ENCODE measurements around the gene NIN. TPM values are rescaled to one million over a fixed set of nuclear protein-coding genes. Genes with fewer than 3 reads are reported as not detected.

The NIN gene
- total RNA-seq, 4 donors from 2014 or later, result 22.7 to 48.2 (median 36.8) TPM

DNA sequence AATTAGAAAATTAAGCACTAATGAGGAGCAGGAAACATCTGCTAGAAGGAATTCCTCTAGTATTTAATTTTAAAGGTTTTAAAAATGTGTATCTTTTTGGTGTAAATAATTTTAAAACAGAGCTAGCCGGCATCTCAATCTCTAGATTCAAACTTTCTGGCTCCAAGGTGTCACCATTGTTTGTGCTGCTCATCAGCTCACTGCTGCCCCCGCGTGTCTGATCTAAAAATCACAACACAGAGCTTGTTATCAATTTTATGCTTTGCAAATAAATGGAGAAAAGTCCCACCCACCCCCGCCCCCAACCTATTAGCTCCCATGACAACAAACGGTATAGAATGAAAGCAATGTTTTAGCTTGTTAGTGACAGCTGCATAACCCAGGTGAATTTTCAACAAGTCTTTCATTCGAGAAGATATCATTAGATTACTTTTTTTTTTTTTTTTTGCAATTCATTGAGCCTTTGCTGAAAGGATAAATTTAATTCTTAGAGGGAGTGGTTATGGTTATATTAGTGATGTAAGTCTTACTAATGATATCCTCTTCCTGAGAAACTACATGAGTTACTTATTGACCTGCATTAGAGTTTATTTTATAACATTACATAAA is 29.6 kb upstream of the NIN start:
- H3K27me3 ChIP-seq, result no peaks in the 10 kb centered on the region

DNA sequence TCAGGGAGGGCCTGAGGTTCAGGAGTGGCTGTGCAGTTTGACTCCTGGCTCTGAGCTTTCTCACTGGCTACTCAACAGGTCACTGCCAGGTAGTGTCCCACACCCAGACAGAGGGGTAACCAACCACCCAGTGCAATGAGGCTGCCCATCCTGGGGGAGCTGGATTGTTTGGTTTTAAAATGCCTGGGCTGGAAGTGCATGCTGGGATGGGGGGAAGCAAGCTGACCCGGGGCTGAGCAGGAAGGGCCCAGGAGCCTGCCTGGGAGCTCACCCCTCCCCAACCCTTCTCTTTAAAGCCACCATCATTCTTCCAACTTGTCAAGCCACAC is 28.3 kb upstream of the NIN start:
- Histone ChIP-seq H3K27ac (no peak overlapping the region), H3K4me3 (peak overlapping the region; percentile 49), H3K4me1 (peaks cover 6% of the 10 kb centered on the region), H3K36me3 (no peaks in the 10 kb centered on the region), H3K27me3 (no peaks in the 10 kb centered on the region), H3K9me3 (no peaks in the 10 kb centered on the region)
- TF ChIP-seq EP300 (IDR thresholded peaks at IDR 0.05), result no peak
- TF ChIP-seq, protein P1, sequence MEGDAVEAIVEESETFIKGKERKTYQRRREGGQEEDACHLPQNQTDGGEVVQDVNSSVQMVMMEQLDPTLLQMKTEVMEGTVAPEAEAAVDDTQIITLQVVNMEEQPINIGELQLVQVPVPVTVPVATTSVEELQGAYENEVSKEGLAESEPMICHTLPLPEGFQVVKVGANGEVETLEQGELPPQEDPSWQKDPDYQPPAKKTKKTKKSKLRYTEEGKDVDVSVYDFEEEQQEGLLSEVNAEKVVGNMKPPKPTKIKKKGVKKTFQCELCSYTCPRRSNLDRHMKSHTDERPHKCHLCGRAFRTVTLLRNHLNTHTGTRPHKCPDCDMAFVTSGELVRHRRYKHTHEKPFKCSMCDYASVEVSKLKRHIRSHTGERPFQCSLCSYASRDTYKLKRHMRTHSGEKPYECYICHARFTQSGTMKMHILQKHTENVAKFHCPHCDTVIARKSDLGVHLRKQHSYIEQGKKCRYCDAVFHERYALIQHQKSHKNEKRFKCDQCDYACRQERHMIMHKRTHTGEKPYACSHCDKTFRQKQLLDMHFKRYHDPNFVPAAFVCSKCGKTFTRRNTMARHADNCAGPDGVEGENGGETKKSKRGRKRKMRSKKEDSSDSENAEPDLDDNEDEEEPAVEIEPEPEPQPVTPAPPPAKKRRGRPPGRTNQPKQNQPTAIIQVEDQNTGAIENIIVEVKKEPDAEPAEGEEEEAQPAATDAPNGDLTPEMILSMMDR (IDR thresholded peaks at IDR 0.05), result no peak
- TF ChIP-seq POLR2A (IDR thresholded peaks at IDR 0.05), result no peak
- no peak for TF ChIP-seq POLR2AphosphoS5 (IDR thresholded peaks at IDR 0.05)
- 33% methylated on average over 1 of the region's 1 CpG for WGBS
- DNase-seq (ENCODE audit: low spot score in 2 of 2), result no peak

More for the DNA sequence above, 29.6 kb upstream of the NIN start:
- DNase-seq (ENCODE audit: low spot score in 2 of 2), result peak; percentile 90 to 91
- no peaks in the 10 kb centered on the region for H3K36me3 ChIP-seq
- no peak for TF ChIP-seq POLR2A (IDR thresholded peaks at IDR 0.05)
- no peak for TF ChIP-seq POLR2AphosphoS5 (IDR thresholded peaks at IDR 0.05)
- TF ChIP-seq, protein P1 (IDR thresholded peaks at IDR 0.05), result peak; percentile 35 to 74
- 1% methylated on average over 6 of the region's 6 CpGs for WGBS
- peak overlapping the region; percentile 32 for H3K27ac ChIP-seq
- H3K4me1 ChIP-seq, result peaks cover 6% of the 10 kb centered on the region
- H3K4me3 ChIP-seq, result peak overlapping the region; percentile 49
- no peaks in the 10 kb centered on the region for H3K9me3 ChIP-seq

DNA sequence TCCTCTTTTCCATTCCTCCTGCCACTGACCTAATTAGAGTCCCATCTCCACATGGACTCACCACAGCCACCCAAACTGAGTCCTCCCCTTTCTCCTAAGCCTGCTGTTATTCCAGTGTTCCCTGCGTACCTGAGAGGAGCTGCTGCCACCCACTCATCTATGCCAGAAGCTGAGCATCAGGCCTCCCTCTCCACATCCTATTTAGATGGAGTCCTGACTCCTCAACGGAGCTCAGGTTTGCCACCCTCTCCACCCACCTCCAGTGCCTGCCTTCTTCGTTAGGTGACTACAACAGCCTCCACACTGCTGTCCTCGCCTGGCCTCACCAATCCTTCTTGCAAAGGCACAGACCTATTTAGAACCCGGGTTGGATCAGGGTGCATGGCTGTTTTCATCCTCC is 25.7 kb upstream of the NIN start:
- Histone ChIP-seq H3K27ac (no peak overlapping the region), H3K36me3 (no peaks in the 10 kb centered on the region), H3K27me3 (no peaks in the 10 kb centered on the region), H3K9me3 (no peaks in the 10 kb centered on the region), H3K4me1 (peaks cover 6% of the 10 kb centered on the region), H3K4me3 (no peak overlapping the region)
- TF ChIP-seq POLR2A (IDR thresholded peaks at IDR 0.05), result no peak
- TF ChIP-seq POLR2AphosphoS5 (IDR thresholded peaks at IDR 0.05), result no peak
- no peak for TF ChIP-seq EP300 (IDR thresholded peaks at IDR 0.05)
- TF ChIP-seq, protein P1 (IDR thresholded peaks at IDR 0.05), result no peak
- DNase-seq (ENCODE audit: low spot score in 2 of 2), result no peak
- 87% methylated on average over 5 of the region's 5 CpGs for WGBS

DNA sequence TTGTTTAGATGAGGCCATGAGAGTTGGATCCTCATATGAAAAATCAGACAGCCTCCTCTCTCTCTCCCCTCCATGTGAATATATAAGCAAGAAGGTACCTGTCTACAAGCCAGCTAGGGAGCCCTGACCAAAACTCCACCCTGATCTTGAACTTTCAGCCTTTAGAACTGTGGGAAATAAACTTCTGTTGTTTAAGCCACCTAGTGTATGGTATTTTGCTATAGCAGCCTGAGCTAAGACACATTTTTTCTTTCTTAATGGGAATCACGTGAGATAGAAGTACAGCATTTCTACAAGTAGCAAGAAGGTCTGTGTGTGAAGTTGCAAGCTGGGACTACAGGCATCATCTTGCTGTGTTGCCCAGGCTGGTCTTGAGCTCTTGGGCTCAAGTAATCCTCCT is 24.6 kb upstream of the NIN start:
- Histone ChIP-seq H3K27me3 (no peaks in the 10 kb centered on the region), H3K9me3 (no peaks in the 10 kb centered on the region), H3K36me3 (no peaks in the 10 kb centered on the region), H3K4me1 (peaks cover 6% of the 10 kb centered on the region), H3K27ac (no peak overlapping the region), H3K4me3 (no peak overlapping the region)
- WGBS, result 81% methylated on average over 1 of the region's 1 CpG
- TF ChIP-seq POLR2AphosphoS5 (IDR thresholded peaks at IDR 0.05) (no peak), EP300 (IDR thresholded peaks at IDR 0.05) (no peak), POLR2A (IDR thresholded peaks at IDR 0.05) (no peak)
- TF ChIP-seq, protein P1 (IDR thresholded peaks at IDR 0.05), result no peak
- no peak for DNase-seq (ENCODE audit: low spot score in 2 of 2)

DNA sequence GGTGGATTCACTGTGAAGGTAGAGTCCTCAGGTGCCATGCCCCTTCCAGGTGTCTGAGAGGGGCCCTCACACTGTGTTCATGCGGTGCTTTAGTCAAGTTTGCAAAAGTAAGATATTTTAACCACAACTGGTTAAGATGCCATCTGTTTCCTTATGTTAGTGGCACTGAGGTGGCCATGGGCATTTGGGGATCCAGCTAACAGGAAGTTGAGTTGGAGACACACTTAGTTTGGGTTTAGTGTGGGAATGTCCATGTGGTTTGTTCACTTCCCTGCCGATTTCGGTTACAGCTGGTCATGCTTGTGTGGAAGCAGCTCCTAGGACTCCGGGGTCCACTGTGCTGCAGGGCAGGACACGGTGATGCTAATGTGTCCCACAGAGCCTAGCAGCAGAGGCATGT is 23.6 kb upstream of the NIN start:
- no peaks in the 10 kb centered on the region for H3K9me3 ChIP-seq
- peaks cover 4% of the 10 kb centered on the region for H3K4me1 ChIP-seq
- H3K27ac ChIP-seq, result no peak overlapping the region
- 81% methylated on average over 5 of the region's 5 CpGs for WGBS
- no peaks in the 10 kb centered on the region for H3K27me3 ChIP-seq
- TF ChIP-seq, protein P1 (IDR thresholded peaks at IDR 0.05), result no peak
- TF ChIP-seq POLR2AphosphoS5 (IDR thresholded peaks at IDR 0.05) (no peak), EP300 (IDR thresholded peaks at IDR 0.05) (no peak)
- no peaks in the 10 kb centered on the region for H3K36me3 ChIP-seq
- DNase-seq (ENCODE audit: low spot score in 2 of 2), result no peak
- H3K4me3 ChIP-seq, result no peak overlapping the region
